Astrocyte (in vitro differentiated cells and primary cell): ENCODE results near the gene CDK17. TPM values are rescaled to one million over a fixed set of nuclear protein-coding genes. Genes with fewer than 3 reads are reported as not detected.

ENCODE experiments used
- total RNA-seq: library from RNA; stranded (reverse); gene quantifications from 2 replicates; pipeline ENCODE4 v1.2.1, GENCODE V29; 2021

CDK17 gene
- total RNA-seq, 1 donor from 2014 or later: 64.2 TPM

Other genes starting within 250 kb of the CDK17 start
- 54.8 and 62.7 TPM in 2 replicates for gene ELK3, start 206.1 kb downstream of the CDK17 start, total RNA-seq
- 0.62 and 1.1 TPM in 2 replicates for gene CFAP54, start 89.1 kb upstream of the CDK17 start, total RNA-seq